GM04503 (cell line): Measurements from ENCODE around the gene TP63.
"Not testable (repeated sequence)": the region's sequence is repeated elsewhere in the genome, so short reads cannot be mapped to it uniquely, and the experiment has no call there.

ENCODE experiments used
- DNase-seq: peaks from one replicate; pipeline ENCODE4 v3.0.0-alpha.2; 2012; ENCODE audit warnings: low read depth

The TP63 gene

GRCh38 chr3:189631373-189631408 lies at the start of gene TP63:
Gene TP63, plus strand, starts transcription at chr3:189631389. Its CDS starts 127 bp downstream, at chr3:189631516.
- no peak for DNase-seq

GRCh38 chr3:189582179-189582578 lies 49.0 kb upstream of the TP63 start:
- no peak for DNase-seq

DNA sequence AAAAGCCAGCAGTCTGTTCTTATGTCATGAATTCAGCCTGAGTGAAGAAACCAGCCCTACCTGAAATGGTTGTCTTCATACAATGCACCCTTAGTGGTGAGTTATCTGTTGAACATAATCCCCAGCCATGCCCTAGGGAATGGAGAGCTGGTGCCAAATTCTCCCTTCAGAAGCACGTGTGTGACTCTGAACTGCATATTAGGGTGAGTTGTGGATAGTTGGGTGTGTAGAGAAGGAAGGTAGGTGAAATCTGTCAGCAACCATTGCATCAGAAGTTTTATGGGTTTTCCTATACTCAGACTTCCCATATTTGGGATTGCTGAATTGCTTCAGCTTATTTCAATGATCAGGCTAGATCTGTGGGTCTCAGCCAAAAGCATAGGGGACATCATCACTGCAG lies 46.5 kb upstream of the TP63 start:
- DNase-seq: no peak

DNA sequence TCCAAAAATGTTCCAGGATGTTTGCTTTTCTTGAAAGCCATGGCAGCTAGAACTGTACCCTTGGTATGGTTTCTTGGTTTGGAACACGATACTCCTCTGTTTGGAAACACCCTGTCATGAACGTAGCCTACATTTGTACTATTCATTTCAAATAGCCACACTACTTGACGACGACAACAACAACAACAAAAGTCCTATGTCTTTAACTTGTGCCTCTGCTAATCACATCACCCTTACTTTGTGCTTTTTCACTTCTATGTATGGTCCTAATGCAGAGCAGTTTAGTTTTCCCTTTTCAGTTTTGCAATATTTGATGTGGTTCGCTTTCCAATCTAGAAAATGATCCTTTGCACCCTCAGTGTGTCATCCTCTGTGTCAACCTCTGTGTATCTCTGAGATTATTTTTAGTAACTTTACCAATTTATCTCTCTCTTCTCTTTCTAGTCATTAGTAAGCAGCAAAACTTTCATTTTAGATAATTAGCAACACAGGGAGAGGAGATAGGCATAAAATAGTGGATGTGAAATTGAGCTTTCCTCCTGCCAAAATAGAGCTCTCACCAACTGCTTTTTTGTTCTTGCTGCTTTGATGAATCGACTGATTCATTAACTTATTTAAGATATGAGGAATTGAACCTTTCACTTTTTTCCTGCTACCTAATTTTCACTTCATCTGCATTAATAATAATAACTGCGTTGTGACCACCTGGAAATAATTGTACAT lies 44.1 kb upstream of the TP63 start:
- DNase-seq: no peak

GRCh38 chr3:189587664-189588040 lies 43.5 kb upstream of the TP63 start:
- no peak for DNase-seq

DNA sequence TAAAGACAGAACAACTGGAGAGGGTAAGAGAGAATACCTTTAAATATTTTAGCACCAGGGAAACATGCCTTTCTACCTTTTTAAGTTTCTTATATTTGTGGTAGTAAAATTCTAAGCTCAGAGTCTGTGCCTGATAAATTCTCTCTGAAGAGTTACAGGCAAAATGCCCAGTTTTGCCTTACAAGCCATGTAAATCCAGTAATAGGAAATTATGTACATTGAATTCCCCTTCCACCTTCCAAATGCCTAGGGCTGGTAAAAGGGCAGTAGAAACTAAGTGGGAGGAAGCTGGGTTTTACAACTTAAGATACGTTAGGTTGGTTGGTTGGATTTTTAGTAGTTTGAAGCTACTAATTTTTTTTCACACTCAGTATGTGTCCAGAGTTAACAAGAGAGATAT lies 43.1 kb upstream of the TP63 start:
- DNase-seq: no peak

DNA sequence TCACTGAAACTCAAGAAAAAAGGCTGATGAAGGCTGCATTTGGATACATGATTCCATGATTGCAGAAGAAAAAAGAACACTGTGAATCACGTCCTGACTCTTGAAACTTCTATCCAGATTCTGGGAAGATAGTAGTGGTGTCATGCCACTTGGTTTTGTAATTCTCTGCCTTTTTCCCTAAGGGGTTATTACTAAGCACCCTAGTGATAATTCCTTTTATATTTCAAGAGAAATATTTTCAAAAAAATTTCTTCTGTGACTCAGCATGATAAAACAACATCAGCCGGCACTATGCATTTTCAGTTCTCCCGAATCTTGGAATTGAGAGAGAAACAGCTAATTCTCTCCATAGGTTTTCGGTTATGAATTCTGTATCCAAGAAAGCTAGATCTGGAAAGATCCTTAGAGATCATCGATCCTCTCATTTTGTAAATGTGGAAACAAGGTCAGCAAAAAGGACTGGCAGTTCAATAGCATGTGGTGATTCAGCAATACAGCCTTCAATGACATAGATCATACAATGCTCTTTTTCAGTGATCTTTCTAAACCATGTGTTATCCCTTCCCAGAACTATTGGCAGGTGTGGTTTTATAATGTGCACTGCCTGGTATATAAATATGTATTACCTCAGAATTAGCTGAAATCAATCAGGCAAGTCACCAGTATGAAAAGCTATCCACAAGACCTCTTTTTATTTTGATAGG lies 42.6 kb upstream of the TP63 start:
- peak; percentile 82 for DNase-seq

DNA sequence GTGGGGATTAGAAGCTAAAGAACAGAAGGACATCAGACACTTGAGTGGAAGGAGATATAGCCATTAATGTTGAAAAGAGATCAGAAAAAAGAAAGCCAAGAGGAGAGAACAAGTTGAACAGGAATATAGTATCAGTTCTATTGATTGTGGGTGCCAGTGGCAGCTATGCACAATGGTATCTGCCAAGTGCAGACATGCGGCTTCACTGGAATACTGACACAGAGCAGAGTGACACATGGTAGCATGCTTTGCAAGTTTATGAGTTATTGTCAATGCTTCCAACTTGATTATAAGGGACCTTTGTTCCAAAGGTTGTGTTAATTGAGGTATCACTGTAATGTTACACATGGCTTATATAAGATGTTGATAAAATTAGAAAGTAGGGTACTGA lies 42.0 kb upstream of the TP63 start:
- DNase-seq: no peak

DNA sequence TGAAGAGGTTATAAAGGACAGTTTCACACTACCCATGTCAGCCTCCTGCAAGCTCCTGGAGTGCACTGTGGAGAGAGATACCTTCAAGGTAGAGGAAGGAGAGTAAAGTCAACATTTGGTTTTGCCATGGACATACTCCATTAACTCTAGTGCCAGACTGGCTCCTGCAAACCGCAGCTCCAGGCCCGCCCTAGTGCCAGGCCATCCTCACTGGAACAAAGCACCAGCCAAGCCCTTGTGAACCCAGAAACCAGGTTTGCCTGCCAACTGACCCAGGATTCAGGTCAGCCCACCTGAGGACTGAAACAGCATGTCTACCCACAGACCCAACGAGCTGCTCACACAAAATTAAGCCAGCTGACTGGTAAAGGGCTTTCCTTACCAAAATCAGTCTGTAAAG lies 41.0 kb upstream of the TP63 start:
- DNase-seq: no peak

- peak; percentile 15 for DNase-seq
Observed at GRCh38 chr3:189593581-189593980, 37.6 kb upstream of the TP63 start.

- not testable (repeated sequence) for DNase-seq
Observed at GRCh38 chr3:189596078-189596979, 34.9 kb upstream of the TP63 start.

DNA sequence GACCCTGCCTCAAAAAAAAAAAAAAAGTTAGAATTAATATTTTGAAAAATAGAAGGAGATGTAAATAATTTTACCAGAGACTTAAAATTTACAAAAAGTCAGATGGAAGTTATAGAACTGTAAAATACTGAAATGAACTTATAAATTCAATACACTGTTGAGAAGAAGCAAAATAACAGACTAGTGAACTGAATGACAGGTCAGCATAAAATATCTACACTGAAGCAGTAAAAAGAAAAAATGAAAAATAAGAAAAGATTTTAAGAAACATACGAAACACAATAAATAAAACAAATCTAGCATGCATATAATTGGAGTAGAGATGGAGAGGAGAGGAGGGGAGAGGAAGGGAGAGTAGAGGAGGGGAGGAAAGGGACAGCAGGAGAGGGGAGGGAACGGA lies 33.3 kb upstream of the TP63 start:
- DNase-seq: no peak

GRCh38 chr3:189598530-189599225 lies 32.5 kb upstream of the TP63 start:
- DNase-seq: no peak

DNA sequence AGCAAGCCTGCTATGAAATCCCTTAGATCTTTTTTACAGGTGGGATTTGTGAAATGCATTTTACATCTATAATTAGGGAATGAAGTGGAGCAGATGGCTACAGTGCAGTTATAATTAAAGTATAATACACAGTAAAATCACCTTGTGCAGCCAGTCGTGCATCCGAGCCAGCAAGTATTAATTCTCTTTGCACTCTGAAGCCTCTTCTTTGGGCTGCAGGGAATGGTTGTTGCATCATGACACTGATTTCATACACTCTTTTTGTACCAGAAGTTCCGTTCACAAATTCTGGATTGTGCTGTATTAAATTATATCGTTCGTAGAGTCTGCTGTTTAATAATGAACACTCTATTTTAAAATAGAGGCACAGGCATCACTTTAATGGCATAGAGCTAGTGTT lies 28.7 kb upstream of the TP63 start:
- no peak for DNase-seq

DNA sequence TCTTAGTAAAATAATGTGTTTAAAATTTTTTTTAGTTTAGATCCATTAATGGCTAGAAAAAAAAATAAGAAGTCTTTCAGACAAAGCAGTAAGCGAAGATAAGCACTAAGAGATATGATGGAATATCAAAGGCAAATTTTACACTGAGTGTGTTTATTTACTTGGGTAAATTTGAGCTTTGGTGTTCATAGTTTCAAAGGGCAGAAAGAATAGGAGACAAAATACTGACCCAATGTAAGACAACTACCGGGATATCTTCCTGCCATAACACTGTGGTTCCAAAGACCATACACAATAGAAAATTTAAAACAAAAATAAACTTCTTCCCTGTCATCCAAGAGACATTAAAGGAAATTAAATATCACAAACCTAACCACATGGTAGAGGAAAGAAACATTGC lies 25.5 kb upstream of the TP63 start:
- no peak for DNase-seq

- no peak for DNase-seq
Observed at GRCh38 chr3:189606774-189607173, 24.4 kb upstream of the TP63 start.

DNA sequence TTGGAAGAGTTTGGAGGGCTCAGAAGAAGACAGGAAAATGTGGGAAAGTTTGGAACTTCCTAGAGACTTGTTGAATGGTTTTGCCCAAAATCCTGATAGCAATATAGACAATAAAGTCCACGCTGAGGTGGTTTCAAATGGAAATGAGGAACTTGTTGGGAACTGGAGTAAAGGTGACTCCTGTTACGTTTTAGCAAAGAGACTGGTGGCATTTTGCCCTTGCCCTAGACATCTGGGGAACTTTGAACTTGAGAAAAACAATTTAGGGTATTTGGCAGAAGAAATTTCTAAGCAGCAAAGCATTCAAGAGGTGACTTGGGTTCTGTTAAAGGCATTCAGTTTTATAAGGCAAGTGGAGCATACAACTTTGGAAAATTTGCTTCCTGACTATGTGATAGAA lies 18.5 kb upstream of the TP63 start:
- not testable (repeated sequence) for DNase-seq

GRCh38 chr3:189613122-189613521 lies 18.1 kb upstream of the TP63 start:
- no peak for DNase-seq

GRCh38 chr3:189621948-189622603 lies 9.1 kb upstream of the TP63 start:
- DNase-seq: no peak

- no peak for DNase-seq
Observed at GRCh38 chr3:189622629-189623028, 8.6 kb upstream of the TP63 start.

- DNase-seq: no peak
Observed at GRCh38 chr3:189624130-189624529, 7.1 kb upstream of the TP63 start.

DNA sequence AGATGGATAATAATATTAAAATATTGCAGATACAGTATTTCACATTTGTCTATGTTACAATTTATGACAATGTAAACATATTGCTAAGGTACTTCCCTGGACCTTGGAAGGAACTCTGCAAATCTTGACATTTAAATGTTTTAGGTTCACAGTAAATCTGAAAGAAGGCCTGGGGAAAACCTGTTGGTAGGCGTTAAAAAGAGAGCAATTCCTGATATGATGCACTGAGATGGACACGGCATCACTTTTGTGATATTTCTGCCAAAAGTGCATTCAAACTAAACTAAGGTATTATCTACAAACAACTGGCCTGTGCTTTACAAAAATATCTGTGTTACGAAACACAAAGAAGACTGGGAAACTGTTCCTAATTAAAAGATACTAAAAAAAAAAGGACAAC lies 6.1 kb upstream of the TP63 start:
- no peak for DNase-seq
